Measurements from ENCODE around the gene CCL25.

DNA sequence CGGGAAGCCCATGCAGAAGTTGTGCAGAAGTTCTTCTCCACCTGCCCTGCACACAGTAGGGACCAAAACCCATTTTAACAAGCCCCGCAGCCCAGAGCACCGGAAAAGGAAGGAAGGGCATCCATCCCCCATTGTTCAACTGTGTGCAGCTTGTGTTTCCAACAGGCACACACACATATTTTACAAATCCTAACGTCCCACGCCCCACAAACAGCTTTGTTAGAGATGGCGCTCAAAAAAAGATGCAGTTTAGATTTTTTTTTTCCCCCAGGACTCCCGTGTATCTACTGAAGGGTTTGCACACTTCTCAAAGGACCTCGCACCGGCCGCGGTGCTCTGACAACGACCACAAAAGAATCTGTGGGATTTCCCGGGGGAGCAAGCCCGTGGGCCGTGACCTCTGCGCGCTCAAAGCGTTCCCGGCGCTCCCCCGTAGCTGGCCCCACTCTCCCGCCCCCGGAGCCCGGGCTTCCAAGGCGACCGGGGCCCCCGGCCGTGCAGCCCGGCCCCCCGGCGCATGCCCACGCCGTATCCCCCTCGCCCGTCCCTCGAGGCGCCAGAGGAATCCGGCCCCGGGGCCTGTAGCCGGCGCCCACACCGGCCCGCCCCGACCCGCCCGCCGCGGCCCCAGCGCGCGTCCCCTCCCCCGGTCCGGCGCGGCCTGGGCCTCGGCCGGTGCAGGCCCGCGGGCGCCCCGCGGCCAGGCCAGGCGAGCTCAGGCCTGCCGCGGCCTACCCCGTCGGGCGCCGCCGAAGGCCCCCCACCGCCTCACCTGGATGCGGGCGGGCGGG, 47.6 kb upstream of the CCL25 start:
- no peak for TF ChIP-seq XBP1 (CRISPR knock-in tag; IDR thresholded peaks at IDR 0.05)
- TF ChIP-seq, protein P1, sequence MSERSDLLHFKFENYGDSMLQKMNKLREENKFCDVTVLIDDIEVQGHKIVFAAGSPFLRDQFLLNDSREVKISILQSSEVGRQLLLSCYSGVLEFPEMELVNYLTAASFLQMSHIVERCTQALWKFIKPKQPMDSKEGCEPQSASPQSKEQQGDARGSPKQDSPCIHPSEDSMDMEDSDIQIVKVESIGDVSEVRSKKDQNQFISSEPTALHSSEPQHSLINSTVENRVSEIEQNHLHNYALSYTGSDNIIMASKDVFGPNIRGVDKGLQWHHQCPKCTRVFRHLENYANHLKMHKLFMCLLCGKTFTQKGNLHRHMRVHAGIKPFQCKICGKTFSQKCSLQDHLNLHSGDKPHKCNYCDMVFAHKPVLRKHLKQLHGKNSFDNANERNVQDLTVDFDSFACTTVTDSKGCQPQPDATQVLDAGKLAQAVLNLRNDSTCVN (CRISPR knock-in tag; IDR thresholded peaks at IDR 0.05; ENCODE audit: borderline replicate concordance), result no peak
- no peak for TF ChIP-seq ZNF446 (CRISPR knock-in tag; IDR thresholded peaks at IDR 0.05)
- TF ChIP-seq BHLHE40 (IDR thresholded peaks at IDR 0.05; ENCODE audit: low read length), result no peak
- no peak for TF ChIP-seq ZNF230 (CRISPR knock-in tag; IDR thresholded peaks at IDR 0.05)
- TF ChIP-seq, protein P2, sequence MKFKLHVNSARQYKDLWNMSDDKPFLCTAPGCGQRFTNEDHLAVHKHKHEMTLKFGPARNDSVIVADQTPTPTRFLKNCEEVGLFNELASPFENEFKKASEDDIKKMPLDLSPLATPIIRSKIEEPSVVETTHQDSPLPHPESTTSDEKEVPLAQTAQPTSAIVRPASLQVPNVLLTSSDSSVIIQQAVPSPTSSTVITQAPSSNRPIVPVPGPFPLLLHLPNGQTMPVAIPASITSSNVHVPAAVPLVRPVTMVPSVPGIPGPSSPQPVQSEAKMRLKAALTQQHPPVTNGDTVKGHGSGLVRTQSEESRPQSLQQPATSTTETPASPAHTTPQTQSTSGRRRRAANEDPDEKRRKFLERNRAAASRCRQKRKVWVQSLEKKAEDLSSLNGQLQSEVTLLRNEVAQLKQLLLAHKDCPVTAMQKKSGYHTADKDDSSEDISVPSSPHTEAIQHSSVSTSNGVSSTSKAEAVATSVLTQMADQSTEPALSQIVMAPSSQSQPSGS (CRISPR knock-in tag; IDR thresholded peaks at IDR 0.05), result no peak
- TF ChIP-seq POLR2A (IDR thresholded peaks at IDR 0.05; ENCODE audit: insufficient read depth in 1 of 2, low read depth in 2 of 2, low read length in 2 of 2), result no peak
- no peak for TF ChIP-seq NFE2L1 (CRISPR knock-in tag; IDR thresholded peaks at IDR 0.05; ENCODE audit: borderline replicate concordance)
- no peak for TF ChIP-seq BRCA1 (CRISPR knock-in tag; IDR thresholded peaks at IDR 0.05)
- no peak for TF ChIP-seq ZSCAN31 (CRISPR knock-in tag; IDR thresholded peaks at IDR 0.05; ENCODE audit: low read depth)
- TF ChIP-seq, protein P3, sequence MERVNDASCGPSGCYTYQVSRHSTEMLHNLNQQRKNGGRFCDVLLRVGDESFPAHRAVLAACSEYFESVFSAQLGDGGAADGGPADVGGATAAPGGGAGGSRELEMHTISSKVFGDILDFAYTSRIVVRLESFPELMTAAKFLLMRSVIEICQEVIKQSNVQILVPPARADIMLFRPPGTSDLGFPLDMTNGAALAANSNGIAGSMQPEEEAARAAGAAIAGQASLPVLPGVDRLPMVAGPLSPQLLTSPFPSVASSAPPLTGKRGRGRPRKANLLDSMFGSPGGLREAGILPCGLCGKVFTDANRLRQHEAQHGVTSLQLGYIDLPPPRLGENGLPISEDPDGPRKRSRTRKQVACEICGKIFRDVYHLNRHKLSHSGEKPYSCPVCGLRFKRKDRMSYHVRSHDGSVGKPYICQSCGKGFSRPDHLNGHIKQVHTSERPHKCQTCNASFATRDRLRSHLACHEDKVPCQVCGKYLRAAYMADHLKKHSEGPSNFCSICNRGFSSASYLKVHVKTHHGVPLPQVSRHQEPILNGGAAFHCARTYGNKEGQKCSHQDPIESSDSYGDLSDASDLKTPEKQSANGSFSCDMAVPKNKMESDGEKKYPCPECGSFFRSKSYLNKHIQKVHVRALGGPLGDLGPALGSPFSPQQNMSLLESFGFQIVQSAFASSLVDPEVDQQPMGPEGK (CRISPR knock-in tag; IDR thresholded peaks at IDR 0.05), result no peak
- TF ChIP-seq, protein P4, sequence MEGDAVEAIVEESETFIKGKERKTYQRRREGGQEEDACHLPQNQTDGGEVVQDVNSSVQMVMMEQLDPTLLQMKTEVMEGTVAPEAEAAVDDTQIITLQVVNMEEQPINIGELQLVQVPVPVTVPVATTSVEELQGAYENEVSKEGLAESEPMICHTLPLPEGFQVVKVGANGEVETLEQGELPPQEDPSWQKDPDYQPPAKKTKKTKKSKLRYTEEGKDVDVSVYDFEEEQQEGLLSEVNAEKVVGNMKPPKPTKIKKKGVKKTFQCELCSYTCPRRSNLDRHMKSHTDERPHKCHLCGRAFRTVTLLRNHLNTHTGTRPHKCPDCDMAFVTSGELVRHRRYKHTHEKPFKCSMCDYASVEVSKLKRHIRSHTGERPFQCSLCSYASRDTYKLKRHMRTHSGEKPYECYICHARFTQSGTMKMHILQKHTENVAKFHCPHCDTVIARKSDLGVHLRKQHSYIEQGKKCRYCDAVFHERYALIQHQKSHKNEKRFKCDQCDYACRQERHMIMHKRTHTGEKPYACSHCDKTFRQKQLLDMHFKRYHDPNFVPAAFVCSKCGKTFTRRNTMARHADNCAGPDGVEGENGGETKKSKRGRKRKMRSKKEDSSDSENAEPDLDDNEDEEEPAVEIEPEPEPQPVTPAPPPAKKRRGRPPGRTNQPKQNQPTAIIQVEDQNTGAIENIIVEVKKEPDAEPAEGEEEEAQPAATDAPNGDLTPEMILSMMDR (CRISPR knock-in tag; IDR thresholded peaks at IDR 0.05), result no peak
- TF ChIP-seq, protein P5, sequence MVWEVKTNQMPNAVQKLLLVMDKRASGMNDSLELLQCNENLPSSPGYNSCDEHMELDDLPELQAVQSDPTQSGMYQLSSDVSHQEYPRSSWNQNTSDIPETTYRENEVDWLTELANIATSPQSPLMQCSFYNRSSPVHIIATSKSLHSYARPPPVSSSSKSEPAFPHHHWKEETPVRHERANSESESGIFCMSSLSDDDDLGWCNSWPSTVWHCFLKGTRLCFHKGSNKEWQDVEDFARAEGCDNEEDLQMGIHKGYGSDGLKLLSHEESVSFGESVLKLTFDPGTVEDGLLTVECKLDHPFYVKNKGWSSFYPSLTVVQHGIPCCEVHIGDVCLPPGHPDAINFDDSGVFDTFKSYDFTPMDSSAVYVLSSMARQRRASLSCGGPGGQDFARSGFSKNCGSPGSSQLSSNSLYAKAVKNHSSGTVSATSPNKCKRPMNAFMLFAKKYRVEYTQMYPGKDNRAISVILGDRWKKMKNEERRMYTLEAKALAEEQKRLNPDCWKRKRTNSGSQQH (CRISPR knock-in tag; IDR thresholded peaks at IDR 0.05; ENCODE audit: low read depth), result no peak

All from HepG2 (cell line).